OCI-LY3 (cell line): Measurements from ENCODE around the gene CEP43.

ENCODE experiments used
- H2AFZ ChIP-seq: fragments of 200-600, 300-600 bp; shearing (Covaris generic); 2 replicates; pipeline ENCODE4 v1.6.0; 2014; ENCODE audit warnings: antibody characterized with exemption, low read depth, low read length
- H3K27ac ChIP-seq: fragments of 200-600, 300-600 bp; sonication (generic); 2 replicates; pipeline ENCODE4 v1.5.1; 2014; ENCODE audit warnings: mild to moderate bottlenecking, low read length, moderate library complexity, mixed read lengths
- H3K27me3 ChIP-seq: fragments of 200-600, 300-600 bp; sonication (generic); 2 replicates; pipeline ENCODE4 v1.6.1; 2014; ENCODE audit warnings: low read depth, low read length, mixed read lengths
- H3K36me3 ChIP-seq: fragments of 200-600, 300-600 bp; sonication (generic); replicated peaks from 2 replicates; pipeline ENCODE3; 2014; ENCODE audit warnings: low read depth, low read length, mixed read lengths
- H3K4me1 ChIP-seq: fragments of 300-600, 200-600 bp; sonication (generic); 2 replicates; pipeline ENCODE4 v1.6.1; 2014; ENCODE audit warnings: low read length, mixed read lengths
- H3K4me2 ChIP-seq: fragments of 200-600, 300-600 bp; sonication (generic); 2 replicates; pipeline ENCODE4 v1.6.1; 2014; ENCODE audit warnings: low read length, mixed read lengths
- H3K4me3 ChIP-seq: fragments of 300-600, 200-600 bp; sonication (generic); 2 replicates; pipeline ENCODE4 v1.5.1; 2014; ENCODE audit warnings: antibody characterized with exemption, mild to moderate bottlenecking, low read length, moderate library complexity
- H3K79me2 ChIP-seq: fragments of 300-600, 200-600 bp; shearing (Covaris generic); 2 replicates; pipeline ENCODE4 v1.6.1; 2014; ENCODE audit warnings: mild to moderate bottlenecking, low read length, mixed read lengths
- H3K9ac ChIP-seq: fragments of 300-600, 200-600 bp; shearing (Covaris generic); 2 replicates; pipeline ENCODE4 v1.6.0; 2014; ENCODE audit warnings: mild to moderate bottlenecking, low read length, moderate library complexity
- H3K9me3 ChIP-seq: fragments of 200-600, 300-600 bp; shearing (Covaris generic); 2 replicates; pipeline ENCODE4 v1.6.1; 2014; ENCODE audit warnings: low read length, mixed read lengths; ENCODE audit not compliant: insufficient read depth
- H4K20me1 ChIP-seq: fragments of 200-600, 300-600 bp; sonication (generic); 2 replicates; pipeline ENCODE4 v1.6.1; 2016; ENCODE audit warnings: low read length, mixed read lengths; ENCODE audit not compliant: insufficient read depth
- EZH2phosphoT487 ChIP-seq: fragments of 200-600 bp; shearing (Covaris generic); IDR thresholded peaks from 2 replicates; pipeline ENCODE4 v1.6.1; 2018; ENCODE audit warnings: antibody characterized with exemption, mixed run types, low read depth
- TF ChIP-seq, protein P1 (sequence below): fragments of 200-600, 300-600 bp; sonication (generic); IDR thresholded peaks from 2 replicates; pipeline ENCODE4 v1.5.1; 2014; ENCODE audit warnings: antibody characterized with exemption, low read length, low read depth

Gene CEP43

DNA sequence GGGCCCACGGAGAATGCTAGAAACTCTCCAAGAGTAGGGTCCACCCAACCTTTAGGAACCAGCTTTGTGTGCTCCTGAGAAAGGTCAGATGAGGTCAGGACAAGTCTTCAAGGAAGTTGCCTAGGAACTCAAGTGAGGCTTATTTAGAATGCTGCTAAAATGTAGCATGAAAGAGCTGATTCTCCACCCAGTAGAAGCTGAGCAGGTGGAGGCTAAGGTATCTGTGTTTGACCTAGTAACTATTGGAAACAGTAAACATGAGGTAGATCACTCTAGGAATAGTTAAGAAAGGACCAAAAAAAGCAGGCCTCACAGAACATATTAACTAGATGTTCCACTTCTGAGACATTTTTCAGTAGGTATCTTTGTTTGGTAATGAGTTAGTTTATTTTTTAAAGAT, 13.9 kb downstream of the CEP43 start:
- H3K9ac ChIP-seq, result no peak overlapping the region
- H2AFZ ChIP-seq, result no peak overlapping the region
- H3K4me1 ChIP-seq, result peaks cover 7% of the 10 kb centered on the region
- H3K4me3 ChIP-seq, result no peak overlapping the region
- no peaks in the 10 kb centered on the region for H3K79me2 ChIP-seq
- no peak overlapping the region for H3K27ac ChIP-seq
- no peaks in the 10 kb centered on the region for H3K36me3 ChIP-seq
- TF ChIP-seq, protein P1, sequence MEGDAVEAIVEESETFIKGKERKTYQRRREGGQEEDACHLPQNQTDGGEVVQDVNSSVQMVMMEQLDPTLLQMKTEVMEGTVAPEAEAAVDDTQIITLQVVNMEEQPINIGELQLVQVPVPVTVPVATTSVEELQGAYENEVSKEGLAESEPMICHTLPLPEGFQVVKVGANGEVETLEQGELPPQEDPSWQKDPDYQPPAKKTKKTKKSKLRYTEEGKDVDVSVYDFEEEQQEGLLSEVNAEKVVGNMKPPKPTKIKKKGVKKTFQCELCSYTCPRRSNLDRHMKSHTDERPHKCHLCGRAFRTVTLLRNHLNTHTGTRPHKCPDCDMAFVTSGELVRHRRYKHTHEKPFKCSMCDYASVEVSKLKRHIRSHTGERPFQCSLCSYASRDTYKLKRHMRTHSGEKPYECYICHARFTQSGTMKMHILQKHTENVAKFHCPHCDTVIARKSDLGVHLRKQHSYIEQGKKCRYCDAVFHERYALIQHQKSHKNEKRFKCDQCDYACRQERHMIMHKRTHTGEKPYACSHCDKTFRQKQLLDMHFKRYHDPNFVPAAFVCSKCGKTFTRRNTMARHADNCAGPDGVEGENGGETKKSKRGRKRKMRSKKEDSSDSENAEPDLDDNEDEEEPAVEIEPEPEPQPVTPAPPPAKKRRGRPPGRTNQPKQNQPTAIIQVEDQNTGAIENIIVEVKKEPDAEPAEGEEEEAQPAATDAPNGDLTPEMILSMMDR, result no peak
- TF ChIP-seq EZH2phosphoT487, result no peak
- H4K20me1 ChIP-seq, result no peaks in the 10 kb centered on the region
- H3K4me2 ChIP-seq, result no peak overlapping the region
- no peaks in the 10 kb centered on the region for H3K9me3 ChIP-seq
- no peaks in the 10 kb centered on the region for H3K27me3 ChIP-seq

DNA sequence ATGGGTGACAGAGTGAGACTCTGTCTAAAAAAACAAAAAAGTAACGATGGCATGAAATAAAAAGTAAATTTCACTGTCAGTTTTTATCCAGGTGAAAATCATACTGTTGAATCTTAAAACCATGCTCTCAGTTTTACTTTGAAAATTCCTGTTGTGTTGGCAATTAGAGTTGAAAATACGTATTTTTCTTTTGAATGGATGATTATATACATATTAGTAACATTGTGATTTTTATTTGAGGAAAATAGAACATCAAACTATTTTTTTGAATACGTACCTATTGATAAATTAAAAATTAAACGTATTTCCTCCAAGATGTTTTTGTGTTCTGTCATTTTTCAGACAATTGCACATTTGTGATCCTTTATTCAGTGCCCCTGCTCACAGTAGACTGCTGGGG, 14.7 kb downstream of the CEP43 start:
- Histone ChIP-seq H3K4me1 (peaks cover 7% of the 10 kb centered on the region), H3K9me3 (no peaks in the 10 kb centered on the region), H3K4me2 (no peak overlapping the region), H3K27ac (no peak overlapping the region), H4K20me1 (no peaks in the 10 kb centered on the region), H3K9ac (no peak overlapping the region), H2AFZ (no peak overlapping the region), H3K36me3 (no peaks in the 10 kb centered on the region), H3K4me3 (no peak overlapping the region), H3K27me3 (no peaks in the 10 kb centered on the region), H3K79me2 (no peaks in the 10 kb centered on the region)
- no peak for TF ChIP-seq EZH2phosphoT487
- TF ChIP-seq, protein P1, result no peak

DNA sequence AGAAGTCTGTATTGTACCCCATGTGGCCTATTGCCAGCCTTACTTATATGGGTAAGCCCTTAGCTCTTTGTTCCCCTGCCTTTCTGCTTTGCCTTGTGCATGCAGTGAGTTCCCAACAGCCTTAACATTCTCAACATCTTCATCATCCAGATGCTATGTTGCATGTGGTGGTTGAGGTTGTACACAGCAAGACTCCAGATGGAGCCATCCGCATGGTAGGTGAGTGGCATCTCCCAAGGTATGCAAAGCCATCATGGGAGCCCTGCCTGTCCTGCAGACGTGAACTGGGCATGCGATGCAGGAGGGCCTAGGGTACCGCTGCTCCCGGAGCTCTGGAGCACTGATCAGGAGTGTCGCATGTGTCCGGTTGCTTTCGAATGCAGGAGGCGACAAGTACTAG, 16.1 kb downstream of the CEP43 start:
- H3K36me3 ChIP-seq, result no peaks in the 10 kb centered on the region
- H3K4me2 ChIP-seq, result no peak overlapping the region
- H3K4me1 ChIP-seq, result peaks cover 18% of the 10 kb centered on the region
- H3K79me2 ChIP-seq, result no peaks in the 10 kb centered on the region
- no peak overlapping the region for H2AFZ ChIP-seq
- H3K27me3 ChIP-seq, result no peaks in the 10 kb centered on the region
- TF ChIP-seq, protein P1, result no peak
- TF ChIP-seq EZH2phosphoT487, result no peak
- no peaks in the 10 kb centered on the region for H3K9me3 ChIP-seq
- H3K27ac ChIP-seq, result no peak overlapping the region
- no peak overlapping the region for H3K9ac ChIP-seq
- no peaks in the 10 kb centered on the region for H4K20me1 ChIP-seq
- H3K4me3 ChIP-seq, result no peak overlapping the region

DNA sequence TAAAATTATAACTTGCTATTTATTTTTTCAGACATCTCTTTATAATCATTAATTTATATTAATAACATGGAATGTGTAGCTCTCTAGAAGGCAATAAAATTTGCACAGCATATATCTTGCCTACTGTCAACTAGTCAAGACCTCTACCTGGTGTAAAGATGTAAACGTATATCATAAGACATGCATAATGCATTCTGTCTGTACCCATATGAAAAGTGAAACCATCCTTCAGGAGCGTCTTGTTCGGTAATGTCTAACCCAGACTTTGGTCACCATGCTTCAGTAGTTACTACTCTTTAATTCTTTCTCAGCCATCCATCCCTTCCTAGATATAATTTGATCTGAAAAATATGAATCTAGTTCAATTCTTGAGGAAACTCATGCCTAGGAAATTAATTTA, 21.0 kb downstream of the CEP43 start:
- H3K79me2 ChIP-seq, result no peaks in the 10 kb centered on the region
- H4K20me1 ChIP-seq, result no peaks in the 10 kb centered on the region
- no peak overlapping the region for H3K9ac ChIP-seq
- H3K27me3 ChIP-seq, result no peaks in the 10 kb centered on the region
- H3K4me1 ChIP-seq, result peaks cover 20% of the 10 kb centered on the region
- H2AFZ ChIP-seq, result no peak overlapping the region
- TF ChIP-seq, protein P1, result no peak
- no peak for TF ChIP-seq EZH2phosphoT487
- no peaks in the 10 kb centered on the region for H3K36me3 ChIP-seq
- H3K4me3 ChIP-seq, result no peak overlapping the region
- peak overlapping the region; percentile 51 for H3K4me2 ChIP-seq
- no peak overlapping the region for H3K27ac ChIP-seq
- H3K9me3 ChIP-seq, result no peaks in the 10 kb centered on the region
